Upper lobe of left lung (tissue), 4 donors: ENCODE results near the gene DDX3X.

Experiments
- EP300 ChIP-seq, 4 donors: sonication (generic); formaldehyde crosslinking; IDR thresholded peaks; one replicate each; pipeline ENCODE4 v1.5.1; 2017; ENCODE audit warnings: antibody characterized with exemption in 4 of 4, control low read depth in 2 of 4
- POLR2A ChIP-seq, 4 donors: fragments of 450-650 bp; IDR thresholded peaks; one replicate each; pipeline ENCODE4 v1.5.1; 2016 to 2017; ENCODE audit warnings: antibody characterized with exemption in 4 of 4, mild to moderate bottlenecking in 2 of 4
- POLR2AphosphoS5 ChIP-seq, 2 donors: sonication (generic); formaldehyde crosslinking; IDR thresholded peaks; one replicate each; pipeline ENCODE4 v1.5.1; 2017; ENCODE audit warnings: antibody characterized with exemption in 2 of 2
- TF ChIP-seq, protein P1 (sequence below), 6 experiments: fragments of 450-650 bp in 4 of 6; fragments of 200-600 bp in 2 of 6; sonication (generic) in 2 of 6; IDR thresholded peaks; one replicate each; pipeline ENCODE4 v1.5.1; 2016 to 2019; ENCODE audit warnings: antibody characterized with exemption in 6 of 6

DNA sequence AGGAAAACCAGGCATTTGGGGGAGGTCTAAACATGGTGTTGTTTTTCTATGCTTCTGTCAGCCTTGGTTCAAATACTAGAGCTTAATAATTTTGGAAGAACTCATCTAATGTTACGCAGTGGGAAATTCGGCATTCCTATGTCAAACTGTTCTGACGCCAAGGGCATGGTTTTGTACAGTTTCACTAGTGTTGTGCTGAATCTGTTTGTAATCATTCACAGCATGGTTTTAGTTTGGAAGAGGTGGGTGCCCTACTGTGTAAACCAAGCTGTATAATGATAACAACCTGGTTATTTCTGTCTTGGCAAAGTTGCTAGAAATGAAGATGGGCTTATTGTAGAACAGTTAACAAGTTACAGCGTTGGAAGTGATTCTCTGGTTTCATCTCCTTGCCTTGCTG is 5.2 kb downstream of the DDX3X start:
- TF ChIP-seq, protein P1, sequence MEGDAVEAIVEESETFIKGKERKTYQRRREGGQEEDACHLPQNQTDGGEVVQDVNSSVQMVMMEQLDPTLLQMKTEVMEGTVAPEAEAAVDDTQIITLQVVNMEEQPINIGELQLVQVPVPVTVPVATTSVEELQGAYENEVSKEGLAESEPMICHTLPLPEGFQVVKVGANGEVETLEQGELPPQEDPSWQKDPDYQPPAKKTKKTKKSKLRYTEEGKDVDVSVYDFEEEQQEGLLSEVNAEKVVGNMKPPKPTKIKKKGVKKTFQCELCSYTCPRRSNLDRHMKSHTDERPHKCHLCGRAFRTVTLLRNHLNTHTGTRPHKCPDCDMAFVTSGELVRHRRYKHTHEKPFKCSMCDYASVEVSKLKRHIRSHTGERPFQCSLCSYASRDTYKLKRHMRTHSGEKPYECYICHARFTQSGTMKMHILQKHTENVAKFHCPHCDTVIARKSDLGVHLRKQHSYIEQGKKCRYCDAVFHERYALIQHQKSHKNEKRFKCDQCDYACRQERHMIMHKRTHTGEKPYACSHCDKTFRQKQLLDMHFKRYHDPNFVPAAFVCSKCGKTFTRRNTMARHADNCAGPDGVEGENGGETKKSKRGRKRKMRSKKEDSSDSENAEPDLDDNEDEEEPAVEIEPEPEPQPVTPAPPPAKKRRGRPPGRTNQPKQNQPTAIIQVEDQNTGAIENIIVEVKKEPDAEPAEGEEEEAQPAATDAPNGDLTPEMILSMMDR (IDR thresholded peaks at IDR 0.05): no peak
- TF ChIP-seq EP300 (IDR thresholded peaks at IDR 0.05): no peak
- no peak for TF ChIP-seq POLR2A (IDR thresholded peaks at IDR 0.05)
- TF ChIP-seq POLR2AphosphoS5 (IDR thresholded peaks at IDR 0.05): no peak
